Bronchial smooth muscle cell (primary cell): Measurements from ENCODE around the gene TRAPPC5. TPM values are rescaled to one million over a fixed set of nuclear protein-coding genes. Genes with fewer than 3 reads are reported as not detected.

Source experiments
- total RNA-seq: library from RNA; depleted of rRNA; stranded (reverse); fragments of >200 nt; gene quantifications from 2 replicates; pipeline ENCODE4 v1.2.1, GENCODE V29; 2014

The TRAPPC5 gene
- 118 and 218 TPM in 2 replicates for total RNA-seq

GRCh38 chr19:7680606-7681339 lies at the start of gene TRAPPC5:
TRAPPC5 (plus strand) TSS chr19:7680833; CDS start chr19:7682254, 1,421 bp downstream.

GRCh38 chr19:7633698-7634097 lies 46.9 kb upstream of the TRAPPC5 start, which contains the start of gene PCP2:
PCP2 (minus strand) TSS chr19:7633719; CDS start chr19:7633457, 262 bp downstream.

GRCh38 chr19:7636691-7637373 lies 43.8 kb upstream of the TRAPPC5 start, which contains the start of gene STXBP2:
STXBP2 (plus strand) TSS chr19:7637110; CDS start chr19:7637150, 40 bp downstream.

GRCh38 chr19:7668842-7669241 lies 11.8 kb upstream of the TRAPPC5 start, which contains the start of gene RETN:
RETN (plus strand) TSS chr19:7669049; CDS start chr19:7669327, 278 bp downstream.

GRCh38 chr19:7676854-7677253 lies 3.8 kb upstream of the TRAPPC5 start, which contains the start of gene MCEMP1:
MCEMP1 (plus strand) TSS chr19:7677090; CDS start chr19:7677121, 31 bp downstream.

GRCh38 chr19:7701654-7702457 lies 21.2 kb downstream of the TRAPPC5 start, which contains the start of gene FCER2:
FCER2 (minus strand) TSS chr19:7702131; CDS start chr19:7699760, 2,371 bp downstream.

GRCh38 chr19:7732045-7732444 lies 51.4 kb downstream of the TRAPPC5 start, which contains the start of gene CLEC4G:
CLEC4G (minus strand) TSS chr19:7732110; CDS start chr19:7732102, 8 bp downstream.

Other genes with a start within 250 kb of the TRAPPC5 start
- 2.4 and 4.7 TPM in 2 replicates for gene PEX11G, start 191.8 kb upstream of the TRAPPC5 start, total RNA-seq
- 9.1 and 9.5 TPM in 2 replicates for gene ZNF358, start 164.7 kb upstream of the TRAPPC5 start, total RNA-seq
- 5.2 and 9.4 TPM in 2 replicates for gene MCOLN1, start 158.2 kb upstream of the TRAPPC5 start, total RNA-seq
- gene PNPLA6, start 145.1 kb upstream of the TRAPPC5 start, total RNA-seq: 61.3 and 67.9 TPM in 2 replicates
- not detected in 2 replicates for gene CAMSAP3, start 85.0 kb upstream of the TRAPPC5 start, total RNA-seq
- 28.1 and 37.0 TPM in 2 replicates for gene XAB2, start 51.3 kb upstream of the TRAPPC5 start, total RNA-seq
- gene PET100, start 51.0 kb upstream of the TRAPPC5 start, total RNA-seq: 43.5 and 58.2 TPM in 2 replicates
- not detected in 2 replicates for gene PCP2, start 47.1 kb upstream of the TRAPPC5 start, total RNA-seq
- 0.94 and 16.7 TPM in 2 replicates for gene STXBP2, start 43.7 kb upstream of the TRAPPC5 start, total RNA-seq
- gene RETN, start 11.8 kb upstream of the TRAPPC5 start, total RNA-seq: not detected in 2 replicates
- not detected in 2 replicates for gene MCEMP1, start 3.7 kb upstream of the TRAPPC5 start, total RNA-seq
- gene FCER2, start 21.3 kb downstream of the TRAPPC5 start, total RNA-seq: not detected in 2 replicates
- not detected in 2 replicates for gene CLEC4G, start 51.3 kb downstream of the TRAPPC5 start, total RNA-seq
- not detected in 2 replicates for gene CD209, start 66.7 kb downstream of the TRAPPC5 start, total RNA-seq
- gene CLEC4M, start 82.4 kb downstream of the TRAPPC5 start, total RNA-seq: not detected in 2 replicates
- gene EVI5L, start 149.4 kb downstream of the TRAPPC5 start, total RNA-seq: 13.4 and 18.3 TPM in 2 replicates
- not detected in 2 replicates for gene PRR36, start 193.6 kb downstream of the TRAPPC5 start, total RNA-seq
- gene LRRC8E, start 207.7 kb downstream of the TRAPPC5 start, total RNA-seq: 4.2 and 5.8 TPM in 2 replicates
- gene MAP2K7, start 223.0 kb downstream of the TRAPPC5 start, total RNA-seq: 7.6 and 10.7 TPM in 2 replicates
- 1.2 and 1.7 TPM in 2 replicates for gene TGFBR3L, start 234.0 kb downstream of the TRAPPC5 start, total RNA-seq
- gene SNAPC2, start 239.5 kb downstream of the TRAPPC5 start, total RNA-seq: 10.4 and 17.7 TPM in 2 replicates
- gene CTXN1, start 245.3 kb downstream of the TRAPPC5 start, total RNA-seq: 0.26 and 0.63 TPM in 2 replicates